IMR-90 (cell line): ENCODE data around the gene OGG1. TPM values are rescaled to one million over a fixed set of nuclear protein-coding genes. Genes with fewer than 3 reads are reported as not detected.

Experiments
- ATAC-seq: fragments of 200-7000 bp; cut with Tn5 transposase; 2 replicates; pipeline ENCODE4 v1.9.1; 2020; ENCODE audit warnings: low read depth, mild to moderate bottlenecking, moderate library complexity
- BruUV-seq: library from RNA; stranded (reverse); fragments of 400-500 nt; replicated peaks from 2 replicates; lab custom pipeline; 2021; lab: Mats Ljungman, UMichigan
- CTCF ChIA-PET: fragments of 300-600 bp; formaldehyde crosslinking; extraction: SDS; loops from one replicate; lab custom pipeline; 2021; ENCODE audit warnings: antibody characterized with exemption; lab: Yijun Ruan, JAX
- POLR2A ChIA-PET: fragments of 300-600 bp; sonication (Branson Sonifier 250); formaldehyde crosslinking; loops from one replicate; lab custom pipeline; 2022; ENCODE audit warnings: antibody characterized with exemption; ENCODE audit not compliant: unreplicated experiment; lab: Charles Lee
- DNase-seq: peaks from one replicate; pipeline ENCODE4 v3.0.0; 2013
- H2AFZ ChIP-seq: replicated peaks from 2 replicates; pipeline ENCODE3; 2013; ENCODE audit warnings: low read length, mild to moderate bottlenecking; ENCODE audit not compliant: poor library complexity
- H2AK5ac ChIP-seq: 2 replicates; pipeline ENCODE4 v1.6.1; 2013; ENCODE audit warnings: low read depth, low read length, inconsistent platforms
- H2AK9ac ChIP-seq: replicated peaks from 2 replicates; pipeline ENCODE3; 2013; ENCODE audit warnings: mild to moderate bottlenecking, low read depth, low read length, moderate library complexity; ENCODE audit not compliant: poor library complexity
- H2BK120ac ChIP-seq: 2 replicates; pipeline ENCODE4 v1.6.1; 2013; ENCODE audit warnings: low read depth, low read length, inconsistent platforms
- H2BK15ac ChIP-seq: 3 replicates; pipeline ENCODE4 v1.6.1; 2013; ENCODE audit warnings: low read depth, low read length, inconsistent platforms
- H2BK20ac ChIP-seq: 2 replicates; pipeline ENCODE4 v1.6.1; 2013; ENCODE audit warnings: low read depth, mild to moderate bottlenecking, inconsistent platforms, low read length, moderate library complexity
- H2BK5ac ChIP-seq: 2 replicates; pipeline ENCODE4 v1.6.1; 2013; ENCODE audit warnings: mild to moderate bottlenecking, low read depth, low read length, inconsistent platforms; ENCODE audit not compliant: poor library complexity, severe bottlenecking
- H3K14ac ChIP-seq: replicated peaks from 2 replicates; pipeline ENCODE4 v1.6.1; 2013; ENCODE audit warnings: low read depth, low read length, inconsistent platforms
- H3K18ac ChIP-seq: 2 replicates; pipeline ENCODE4 v1.6.1; 2013; ENCODE audit warnings: low read depth, low read length, control low read depth
- H3K23ac ChIP-seq: 2 replicates; pipeline ENCODE4 v1.6.1; 2013; ENCODE audit warnings: low read depth, low read length, inconsistent platforms
- H3K27ac ChIP-seq: 2 replicates; pipeline ENCODE4 v1.5.1; 2013; ENCODE audit warnings: mild to moderate bottlenecking, control low read depth, low read length; ENCODE audit not compliant: insufficient read depth
- H3K27me3 ChIP-seq: 2 replicates; pipeline ENCODE4 v1.6.1; 2013; ENCODE audit warnings: low read length; ENCODE audit not compliant: control insufficient read depth, insufficient read depth
- H3K36me3 ChIP-seq: 2 replicates; pipeline ENCODE4 v1.6.1; 2013; ENCODE audit warnings: low read length, mixed read lengths; ENCODE audit not compliant: control insufficient read depth, insufficient read depth
- H3K4ac ChIP-seq: 2 replicates; pipeline ENCODE4 v1.6.1; 2013; ENCODE audit warnings: low read depth, low read length, inconsistent platforms
- H3K4me1 ChIP-seq: 2 replicates; pipeline ENCODE4 v1.6.1; 2013; ENCODE audit warnings: low read length, mixed read lengths; ENCODE audit not compliant: control insufficient read depth, insufficient read depth
- H3K4me2 ChIP-seq: 2 replicates; pipeline ENCODE4 v1.6.1; 2013; ENCODE audit warnings: low read depth, mild to moderate bottlenecking, control low read depth, low read length, moderate library complexity
- H3K4me3 ChIP-seq: 2 replicates; pipeline ENCODE4 v1.5.1; 2013; ENCODE audit warnings: low read depth, mild to moderate bottlenecking, control low read depth, low read length, moderate library complexity; ENCODE audit not compliant: insufficient read depth
- H3K56ac ChIP-seq: 2 replicates; pipeline ENCODE4 v1.6.1; 2013; ENCODE audit warnings: low read length, inconsistent platforms; ENCODE audit not compliant: insufficient read depth; ENCODE audit errors: extremely low read depth
- H3K79me1 ChIP-seq, 2 experiments: 2 replicates each; pipeline ENCODE4 v1.6.1; 2013; ENCODE audit warnings: low read length in 2 of 2, inconsistent platforms in 1 of 2, low read depth in 1 of 2
- H3K9ac ChIP-seq: 2 replicates; pipeline ENCODE4 v1.6.1; 2013; ENCODE audit warnings: low read depth, low read length, control low read depth
- H3K9me1 ChIP-seq: 2 replicates; pipeline ENCODE4 v1.6.1; 2013; ENCODE audit warnings: low read length, inconsistent platforms; ENCODE audit not compliant: insufficient read depth
- H3K9me3 ChIP-seq: 2 replicates; pipeline ENCODE4 v1.6.1; 2013; ENCODE audit warnings: low read length; ENCODE audit not compliant: control insufficient read depth, insufficient read depth
- H4K20me1 ChIP-seq: 2 replicates; pipeline ENCODE4 v1.6.1; 2013; ENCODE audit warnings: low read length, inconsistent platforms; ENCODE audit not compliant: insufficient read depth
- H4K5ac ChIP-seq: 2 replicates; pipeline ENCODE4 v1.6.1; 2013; ENCODE audit warnings: mild to moderate bottlenecking, low read depth, low read length, control low read depth
- H4K8ac ChIP-seq, 2 experiments: 2 replicates each; pipeline ENCODE4 v1.6.1; 2013; ENCODE audit warnings: low read depth in 2 of 2, low read length in 2 of 2, control low read depth in 1 of 2, inconsistent platforms in 1 of 2
- H4K91ac ChIP-seq: 2 replicates; pipeline ENCODE4 v1.6.1; 2013; ENCODE audit warnings: low read depth, low read length, inconsistent platforms; ENCODE audit not compliant: insufficient read depth
- BHLHE40 ChIP-seq: fragments of 150-350 bp; IDR thresholded peaks from 2 replicates; pipeline ENCODE4 v1.6.1; 2016; ENCODE audit warnings: mild to moderate bottlenecking, low read depth, low read length
- CEBPB ChIP-seq: IDR thresholded peaks from 2 replicates; pipeline ENCODE4 v1.6.1; 2012; ENCODE audit warnings: low read depth, low read length, improper control_type of control experiment
- CHD1 ChIP-seq: IDR thresholded peaks from 2 replicates; pipeline ENCODE4 v1.6.1; 2012; ENCODE audit warnings: low read depth, low read length, improper control_type of control experiment
- FOS ChIP-seq: fragments of 150-350 bp; IDR thresholded peaks from 2 replicates; pipeline ENCODE4 v1.6.1; 2016; ENCODE audit warnings: low read depth, low read length
- MAFK ChIP-seq: IDR thresholded peaks from 2 replicates; pipeline ENCODE4 v1.6.1; 2012; ENCODE audit warnings: low read depth, low read length, improper control_type of control experiment
- MAZ ChIP-seq: IDR thresholded peaks from 2 replicates; pipeline ENCODE4 v1.6.1; 2012; ENCODE audit warnings: low read depth, mild to moderate bottlenecking, low read length, improper control_type of control experiment, moderate library complexity, borderline replicate concordance
- MXI1 ChIP-seq: IDR thresholded peaks from 2 replicates; pipeline ENCODE4 v1.6.1; 2012; ENCODE audit warnings: low read depth, mild to moderate bottlenecking, low read length, moderate library complexity, borderline replicate concordance
- NFE2L2 ChIP-seq: fragments of 150-350 bp; IDR thresholded peaks from 2 replicates; pipeline ENCODE4 v1.6.1; 2016; ENCODE audit warnings: low read depth, mild to moderate bottlenecking, low read length
- POLR2A ChIP-seq: IDR thresholded peaks from 2 replicates; pipeline ENCODE4 v1.6.1; 2012; ENCODE audit warnings: mild to moderate bottlenecking, low read depth, low read length
- RAD21 ChIP-seq: IDR thresholded peaks from 2 replicates; pipeline ENCODE4 v1.6.1; 2012; ENCODE audit warnings: low read length, improper control_type of control experiment
- RCOR1 ChIP-seq: IDR thresholded peaks from 2 replicates; pipeline ENCODE4 v1.6.1; 2012; ENCODE audit warnings: mild to moderate bottlenecking, low read length, improper control_type of control experiment; ENCODE audit not compliant: insufficient replicate concordance
- RFX5 ChIP-seq: IDR thresholded peaks from 2 replicates; pipeline ENCODE4 v1.8.0; 2012; ENCODE audit warnings: low read depth, mild to moderate bottlenecking, low read length, moderate library complexity
- SMC3 ChIP-seq: fragments of 150-350 bp; IDR thresholded peaks from 2 replicates; pipeline ENCODE4 v1.6.1; 2016; ENCODE audit warnings: low read depth, mild to moderate bottlenecking, antibody characterized with exemption, low read length, moderate library complexity
- WGBS, 2 experiments: methylation state at CpG; one replicate each; pipeline versions ENCODE4 v1.1.5 to v1.1.7; 2013; ENCODE audit warnings: missing lambda C conversion rate in 2 of 2; ENCODE audit not compliant: insufficient read length in 1 of 2; ENCODE audit errors: extremely low coverage in 2 of 2; 5-methylcytosine and 5-hydroxymethylcytosine counted together
- dilution Hi-C: fragments of 300-500 bp; cut with HindIII; formaldehyde crosslinking; loops from one replicate; pipeline ENCODE4 v1.14.3; 2018; ENCODE audit warnings: low sequenced_read_pairs; ENCODE audit not compliant: unreplicated experiment
- in situ Hi-C: fragments of 300-500 bp; cut with MboI; formaldehyde crosslinking; loops from 3 replicates; pipeline ENCODE4 v1.14.3; 2019; ENCODE audit warnings: low sequenced_read_pairs, inconsistent platforms, mixed read lengths
- intact Hi-C: fragments of 100-400 bp; cut with micrococcal nuclease; formaldehyde crosslinking; loops from 2 replicates; pipeline ENCODE4 v1.10.0; 2022
- polyA plus RNA-seq, 3 experiments: library from polyadenylated mRNA; depleted of rRNA; stranded (reverse); fragments of >200 nt; gene quantifications; 2 replicates each; pipeline ENCODE4 v1.2.3, GENCODE V29; 2012; ENCODE audit warnings: low replicate concordance in 1 of 3
- total RNA-seq: library from RNA; depleted of rRNA; stranded (reverse); fragments of >200 nt; gene quantifications from 2 replicates; pipeline ENCODE4 v1.2.3, GENCODE V29; 2012
- TF ChIP-seq, protein P1 (sequence below): fragments of 150-350 bp; IDR thresholded peaks from 2 replicates; pipeline ENCODE4 v1.6.1; 2017; ENCODE audit warnings: mild to moderate bottlenecking, antibody characterized with exemption, low read length, low read depth
- TF ChIP-seq, protein P2 (sequence below): fragments of 150-350 bp; IDR thresholded peaks from 2 replicates; pipeline ENCODE4 v1.6.1; 2016; ENCODE audit warnings: low read depth, mild to moderate bottlenecking, low read length, moderate library complexity, borderline replicate concordance
- TF ChIP-seq, protein P3 (sequence below): conservative IDR thresholded peaks from 2 replicates; pipeline ENCODE4 v1.5.1; 2012; ENCODE audit warnings: mild to moderate bottlenecking, low read depth, low read length, improper control_type of control experiment

Gene OGG1
- total and polyA plus RNA-seq, 2 of the 4 experiments (the other 2 are of a cell fraction) = 14.9 to 25.6 TPM

DNA sequence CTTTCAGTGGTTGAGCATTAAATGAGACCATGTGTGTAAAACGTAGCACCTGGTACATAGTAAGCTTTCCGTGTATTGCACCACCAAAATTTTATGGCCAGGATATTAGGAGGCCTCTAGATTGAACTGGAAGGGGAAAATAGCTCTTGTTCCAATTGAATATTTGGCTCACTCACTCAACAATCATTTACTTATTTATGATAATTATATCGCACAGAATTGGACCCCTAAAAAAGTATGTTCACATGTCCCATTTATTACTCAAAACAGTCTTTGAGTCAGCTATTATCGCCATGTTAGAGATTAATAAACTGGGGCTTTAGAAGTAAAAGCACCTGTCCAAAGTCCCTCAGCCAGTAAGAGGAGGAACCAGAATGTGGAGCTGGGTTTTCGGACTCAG is 55.2 kb downstream of the OGG1 start:
- H2BK15ac ChIP-seq = no peak overlapping the region
- no peak overlapping the region for H4K91ac ChIP-seq
- H3K4me2 ChIP-seq = no peak overlapping the region
- H3K79me1 ChIP-seq = peaks cover 14 to 34% of the 10 kb centered on the region in 2 experiments
- peaks cover 5% of the 10 kb centered on the region for H3K9me1 ChIP-seq
- TF ChIP-seq MAZ (no peak), BHLHE40 (no peak), POLR2A (no peak), SMC3 (no peak), RCOR1 (no peak), CHD1 (no peak), MXI1 (no peak), FOS (no peak), RAD21 (no peak), CEBPB (no peak), RFX5 (no peak), MAFK (no peak), NFE2L2 (no peak)
- TF ChIP-seq, protein P1, sequence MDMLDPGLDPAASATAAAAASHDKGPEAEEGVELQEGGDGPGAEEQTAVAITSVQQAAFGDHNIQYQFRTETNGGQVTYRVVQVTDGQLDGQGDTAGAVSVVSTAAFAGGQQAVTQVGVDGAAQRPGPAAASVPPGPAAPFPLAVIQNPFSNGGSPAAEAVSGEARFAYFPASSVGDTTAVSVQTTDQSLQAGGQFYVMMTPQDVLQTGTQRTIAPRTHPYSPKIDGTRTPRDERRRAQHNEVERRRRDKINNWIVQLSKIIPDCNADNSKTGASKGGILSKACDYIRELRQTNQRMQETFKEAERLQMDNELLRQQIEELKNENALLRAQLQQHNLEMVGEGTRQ = no peak
- TF ChIP-seq, protein P2, sequence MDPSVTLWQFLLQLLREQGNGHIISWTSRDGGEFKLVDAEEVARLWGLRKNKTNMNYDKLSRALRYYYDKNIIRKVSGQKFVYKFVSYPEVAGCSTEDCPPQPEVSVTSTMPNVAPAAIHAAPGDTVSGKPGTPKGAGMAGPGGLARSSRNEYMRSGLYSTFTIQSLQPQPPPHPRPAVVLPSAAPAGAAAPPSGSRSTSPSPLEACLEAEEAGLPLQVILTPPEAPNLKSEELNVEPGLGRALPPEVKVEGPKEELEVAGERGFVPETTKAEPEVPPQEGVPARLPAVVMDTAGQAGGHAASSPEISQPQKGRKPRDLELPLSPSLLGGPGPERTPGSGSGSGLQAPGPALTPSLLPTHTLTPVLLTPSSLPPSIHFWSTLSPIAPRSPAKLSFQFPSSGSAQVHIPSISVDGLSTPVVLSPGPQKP = no peak
- TF ChIP-seq, protein P3, sequence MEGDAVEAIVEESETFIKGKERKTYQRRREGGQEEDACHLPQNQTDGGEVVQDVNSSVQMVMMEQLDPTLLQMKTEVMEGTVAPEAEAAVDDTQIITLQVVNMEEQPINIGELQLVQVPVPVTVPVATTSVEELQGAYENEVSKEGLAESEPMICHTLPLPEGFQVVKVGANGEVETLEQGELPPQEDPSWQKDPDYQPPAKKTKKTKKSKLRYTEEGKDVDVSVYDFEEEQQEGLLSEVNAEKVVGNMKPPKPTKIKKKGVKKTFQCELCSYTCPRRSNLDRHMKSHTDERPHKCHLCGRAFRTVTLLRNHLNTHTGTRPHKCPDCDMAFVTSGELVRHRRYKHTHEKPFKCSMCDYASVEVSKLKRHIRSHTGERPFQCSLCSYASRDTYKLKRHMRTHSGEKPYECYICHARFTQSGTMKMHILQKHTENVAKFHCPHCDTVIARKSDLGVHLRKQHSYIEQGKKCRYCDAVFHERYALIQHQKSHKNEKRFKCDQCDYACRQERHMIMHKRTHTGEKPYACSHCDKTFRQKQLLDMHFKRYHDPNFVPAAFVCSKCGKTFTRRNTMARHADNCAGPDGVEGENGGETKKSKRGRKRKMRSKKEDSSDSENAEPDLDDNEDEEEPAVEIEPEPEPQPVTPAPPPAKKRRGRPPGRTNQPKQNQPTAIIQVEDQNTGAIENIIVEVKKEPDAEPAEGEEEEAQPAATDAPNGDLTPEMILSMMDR = no peak
- no peak overlapping the region for H3K27ac ChIP-seq
- H4K8ac ChIP-seq = no peak overlapping the region
- H3K56ac ChIP-seq = no peak overlapping the region
- H3K4me3 ChIP-seq = no peak overlapping the region
- no peak overlapping the region for H3K4ac ChIP-seq
- dilution Hi-C loops (no loop called here), in situ Hi-C loops (no loop called here), intact Hi-C loops (no loop called here)
- H2BK20ac ChIP-seq = no peak overlapping the region
- H4K20me1 ChIP-seq = peaks cover 26% of the 10 kb centered on the region
- H3K36me3 ChIP-seq = peaks cover 60% of the 10 kb centered on the region
- no peak overlapping the region for H3K18ac ChIP-seq
- no peak overlapping the region for H3K23ac ChIP-seq
- BruUV-seq = no TSS peak
- no peak for DNase-seq
- no peaks in the 10 kb centered on the region for H3K27me3 ChIP-seq
- no peak overlapping the region for H4K5ac ChIP-seq
- no peak overlapping the region for H2AK9ac ChIP-seq
- no peaks in the 10 kb centered on the region for H3K9me3 ChIP-seq
- peaks cover 12% of the 10 kb centered on the region for H3K4me1 ChIP-seq
- H2BK120ac ChIP-seq = no peak overlapping the region
- WGBS, 2 experiments = 100% methylated on average over 1 of the region's 5 CpGs; no CpG with 5 or more reads in 1 of the 2 experiments
- H2BK5ac ChIP-seq = peak overlapping the region; percentile 82
- H2AK5ac ChIP-seq = no peak overlapping the region
- H3K9ac ChIP-seq = no peak overlapping the region
- ATAC-seq = no peak
- no peak overlapping the region for H2AFZ ChIP-seq
- POLR2A ChIA-PET = no interaction called here
- H3K14ac ChIP-seq = no peak overlapping the region
- CTCF ChIA-PET = no interaction called here
